Glutamatergic neuron (in vitro differentiated cells): ENCODE data around the gene NBEAL2. TPM values are rescaled to one million over a fixed set of nuclear protein-coding genes. Genes with fewer than 3 reads are reported as not detected.

Experiments used
- DNase-seq: peaks from one replicate; pipeline ENCODE4 v3.0.0; 2022
- H3K27ac Mint-ChIP-seq: one replicate; pipeline ENCODE4 v1.8.0; 2020; ENCODE audit warnings: mild to moderate bottlenecking, mixed read lengths, inconsistent platforms; ENCODE audit not compliant: unreplicated experiment
- H3K27me3 Mint-ChIP-seq: one replicate; pipeline ENCODE4 v1.8.0; 2020; ENCODE audit warnings: mild to moderate bottlenecking, moderate library complexity, mixed read lengths, inconsistent platforms; ENCODE audit not compliant: unreplicated experiment
- H3K36me3 Mint-ChIP-seq: one replicate; pipeline ENCODE4 v1.8.0; 2020; ENCODE audit warnings: mild to moderate bottlenecking, mixed read lengths, inconsistent platforms; ENCODE audit not compliant: unreplicated experiment
- H3K4me1 Mint-ChIP-seq: one replicate; pipeline ENCODE4 v1.8.0; 2020; ENCODE audit warnings: mild to moderate bottlenecking, low read depth, mixed read lengths, inconsistent platforms; ENCODE audit not compliant: unreplicated experiment
- H3K4me3 Mint-ChIP-seq: one replicate; pipeline ENCODE4 v1.8.0; 2020; ENCODE audit warnings: mild to moderate bottlenecking, mixed read lengths, inconsistent platforms; ENCODE audit not compliant: unreplicated experiment
- H3K9me3 Mint-ChIP-seq: one replicate; pipeline ENCODE4 v1.8.0; 2020; ENCODE audit warnings: mild to moderate bottlenecking, moderate library complexity, mixed read lengths, inconsistent platforms; ENCODE audit not compliant: unreplicated experiment
- long read RNA-seq: library from polyadenylated mRNA; unstranded; transcript quantifications from one replicate; pipeline ENCODE4 v2.0.0, GENCODE V29; 2020; ENCODE audit not compliant: unreplicated experiment
- total RNA-seq: library from RNA; stranded (reverse); fragmentation: NEBNext Ultra II Directional; extraction: Animal tissue kit (Norgen Biotek cat#: 25700); gene quantifications from one replicate; pipeline ENCODE4 v1.2.1, GENCODE V29; 2021; ENCODE audit not compliant: unreplicated experiment
- TF ChIP-seq, protein P1 (sequence below): fragments of 200-600 bp; sonication (generic); IDR thresholded peaks from one replicate; pipeline ENCODE4 v1.5.0; 2021; ENCODE audit not compliant: partially characterized antibody, unreplicated experiment

Gene NBEAL2
- 38.0 TPM for total RNA-seq
- long read RNA-seq, partial matches to known transcripts = 0 of 1 reads
- long read RNA-seq, other reads (novel, unspliced or antisense) = 1 of 1 reads

DNA sequence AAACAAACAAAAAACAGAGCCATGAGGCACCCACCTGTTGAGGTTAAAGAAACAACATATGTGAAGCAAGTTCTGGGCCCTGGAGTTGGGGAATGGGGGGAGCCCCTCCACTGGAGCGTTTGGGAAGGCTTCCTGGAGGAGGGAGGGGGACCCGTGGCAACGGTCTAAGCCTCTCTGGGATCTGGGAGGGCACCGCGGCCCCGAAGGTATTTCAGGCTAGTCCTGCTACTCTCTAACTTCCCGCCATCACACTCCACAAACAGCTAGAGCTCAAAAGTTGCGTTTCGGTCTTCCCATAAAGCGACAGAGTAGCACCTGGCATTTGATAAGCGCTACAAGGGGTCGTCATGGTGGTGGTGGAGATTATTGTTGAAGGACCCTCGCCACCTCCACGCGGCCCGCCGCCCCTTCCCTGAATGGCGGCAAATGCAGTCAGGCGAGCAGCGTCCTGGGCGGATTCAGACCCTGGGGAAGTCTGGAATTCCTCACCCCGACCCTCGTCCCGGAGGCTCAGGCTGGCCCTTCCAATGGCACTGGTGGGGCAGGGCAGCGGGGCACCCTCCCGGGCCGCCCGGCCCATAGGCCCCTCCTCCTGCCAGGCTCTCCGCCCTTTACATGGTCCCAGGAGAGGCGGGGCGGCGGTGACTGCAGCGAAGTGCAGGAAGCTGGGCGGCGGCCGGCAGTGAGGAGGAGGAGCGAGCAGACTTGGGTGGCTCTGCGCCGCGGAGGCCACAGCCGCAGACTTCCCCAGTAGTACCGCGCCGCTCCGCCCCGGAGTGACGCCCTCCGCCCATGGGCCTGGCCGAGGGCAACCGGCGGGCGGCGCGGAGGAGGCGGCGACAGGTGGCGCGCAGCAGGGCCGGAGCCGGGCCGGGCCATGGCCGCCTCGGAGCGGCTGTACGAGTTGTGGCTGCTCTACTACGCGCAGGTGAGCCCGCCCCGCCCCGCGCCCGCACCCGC is at the start of gene NBEAL2:
TSS of gene NBEAL2 (plus strand) at position 682 of the 960 bp plus-strand sequence. CDS start at position 878, 196 bp downstream.
- H3K9me3 Mint-ChIP-seq = peaks cover 12% of the 10 kb centered on the region
- no peaks in the 10 kb centered on the region for H3K36me3 Mint-ChIP-seq
- peaks cover 7% of the 10 kb centered on the region for H3K4me1 Mint-ChIP-seq
- peak within 1 kb of the TSS; percentile 66 for H3K27ac Mint-ChIP-seq
- peak within 1 kb of the TSS; percentile 85 for H3K4me3 Mint-ChIP-seq
- DNase-seq = peak; percentile 91
- TF ChIP-seq, protein P1, sequence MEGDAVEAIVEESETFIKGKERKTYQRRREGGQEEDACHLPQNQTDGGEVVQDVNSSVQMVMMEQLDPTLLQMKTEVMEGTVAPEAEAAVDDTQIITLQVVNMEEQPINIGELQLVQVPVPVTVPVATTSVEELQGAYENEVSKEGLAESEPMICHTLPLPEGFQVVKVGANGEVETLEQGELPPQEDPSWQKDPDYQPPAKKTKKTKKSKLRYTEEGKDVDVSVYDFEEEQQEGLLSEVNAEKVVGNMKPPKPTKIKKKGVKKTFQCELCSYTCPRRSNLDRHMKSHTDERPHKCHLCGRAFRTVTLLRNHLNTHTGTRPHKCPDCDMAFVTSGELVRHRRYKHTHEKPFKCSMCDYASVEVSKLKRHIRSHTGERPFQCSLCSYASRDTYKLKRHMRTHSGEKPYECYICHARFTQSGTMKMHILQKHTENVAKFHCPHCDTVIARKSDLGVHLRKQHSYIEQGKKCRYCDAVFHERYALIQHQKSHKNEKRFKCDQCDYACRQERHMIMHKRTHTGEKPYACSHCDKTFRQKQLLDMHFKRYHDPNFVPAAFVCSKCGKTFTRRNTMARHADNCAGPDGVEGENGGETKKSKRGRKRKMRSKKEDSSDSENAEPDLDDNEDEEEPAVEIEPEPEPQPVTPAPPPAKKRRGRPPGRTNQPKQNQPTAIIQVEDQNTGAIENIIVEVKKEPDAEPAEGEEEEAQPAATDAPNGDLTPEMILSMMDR = no peak
- H3K27me3 Mint-ChIP-seq = peaks cover 14% of the 10 kb centered on the region

- no peaks in the 10 kb centered on the region for H3K36me3 Mint-ChIP-seq
- H3K27me3 Mint-ChIP-seq = no peaks in the 10 kb centered on the region
- no peak overlapping the region for H3K4me3 Mint-ChIP-seq
- TF ChIP-seq, protein P1 = no peak
- H3K4me1 Mint-ChIP-seq = peaks cover 19% of the 10 kb centered on the region
- H3K9me3 Mint-ChIP-seq = peaks cover 6% of the 10 kb centered on the region
- DNase-seq = no peak
- H3K27ac Mint-ChIP-seq = no peak overlapping the region
Measured at GRCh38 chr3:46930166-46930944, 49.1 kb upstream of the NBEAL2 start.

DNA sequence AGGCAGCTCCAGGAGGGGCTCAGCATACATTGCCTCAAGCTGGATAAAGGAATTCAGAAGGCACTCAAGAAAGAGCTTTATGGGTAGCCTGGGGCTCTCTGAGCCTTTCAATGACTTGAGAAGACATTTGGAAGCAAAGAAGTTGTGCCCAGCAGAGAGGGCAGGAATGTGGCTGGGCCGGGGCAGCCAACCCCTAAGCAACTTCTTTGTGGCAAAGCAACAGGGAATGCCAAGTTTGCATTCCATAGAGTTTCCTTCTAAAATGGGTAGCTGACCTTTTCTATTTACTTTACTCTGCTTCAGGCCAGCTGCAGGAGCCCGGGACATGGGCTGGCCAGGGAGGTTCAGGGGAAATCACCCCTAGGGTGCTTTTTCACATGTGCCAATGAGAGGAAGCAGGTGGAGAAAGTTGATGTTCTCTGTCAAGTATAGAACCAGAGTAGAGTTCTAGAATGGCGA is 48.5 kb upstream of the NBEAL2 start:
- no peaks in the 10 kb centered on the region for H3K36me3 Mint-ChIP-seq
- peaks cover 16% of the 10 kb centered on the region for H3K4me1 Mint-ChIP-seq
- H3K4me3 Mint-ChIP-seq = no peak overlapping the region
- DNase-seq = no peak
- H3K9me3 Mint-ChIP-seq = peaks cover 6% of the 10 kb centered on the region
- TF ChIP-seq, protein P1 = no peak
- no peaks in the 10 kb centered on the region for H3K27me3 Mint-ChIP-seq
- no peak overlapping the region for H3K27ac Mint-ChIP-seq

- no peak for DNase-seq
- H3K9me3 Mint-ChIP-seq = peaks cover 9% of the 10 kb centered on the region
- no peak overlapping the region for H3K4me3 Mint-ChIP-seq
- peak overlapping the region; percentile 15 for H3K27ac Mint-ChIP-seq
- H3K4me1 Mint-ChIP-seq = peaks cover 11% of the 10 kb centered on the region
- H3K36me3 Mint-ChIP-seq = no peaks in the 10 kb centered on the region
- no peaks in the 10 kb centered on the region for H3K27me3 Mint-ChIP-seq
- TF ChIP-seq, protein P1 = no peak
Measured at GRCh38 chr3:46931631-46932331, 47.7 kb upstream of the NBEAL2 start.
